Endothelial cell (in vitro differentiated cells): ENCODE measurements around the gene ZWILCH. TPM values are rescaled to one million over a fixed set of nuclear protein-coding genes. Genes with fewer than 3 reads are reported as not detected.

Experiments
- DNase-seq: peaks from one replicate; pipeline ENCODE4 v3.0.0; 2021; ENCODE audit warnings: low spot score
- H3K27ac Mint-ChIP-seq: one replicate; pipeline ENCODE4 v1.8.0; 2021; ENCODE audit warnings: mixed read lengths, inconsistent platforms; ENCODE audit not compliant: unreplicated experiment
- H3K27me3 Mint-ChIP-seq: one replicate; pipeline ENCODE4 v1.8.0; 2021; ENCODE audit warnings: mild to moderate bottlenecking, moderate library complexity, mixed read lengths, inconsistent platforms; ENCODE audit not compliant: unreplicated experiment
- H3K36me3 Mint-ChIP-seq: one replicate; pipeline ENCODE4 v1.8.0; 2021; ENCODE audit warnings: mild to moderate bottlenecking, low read depth, mixed read lengths, inconsistent platforms; ENCODE audit not compliant: unreplicated experiment
- H3K4me1 Mint-ChIP-seq: one replicate; pipeline ENCODE4 v1.8.0; 2021; ENCODE audit warnings: mild to moderate bottlenecking, mixed read lengths, inconsistent platforms; ENCODE audit not compliant: unreplicated experiment
- H3K4me3 Mint-ChIP-seq: one replicate; pipeline ENCODE4 v1.8.0; 2021; ENCODE audit warnings: mild to moderate bottlenecking, mixed read lengths, inconsistent platforms; ENCODE audit not compliant: unreplicated experiment
- H3K9me3 Mint-ChIP-seq: one replicate; pipeline ENCODE4 v1.8.0; 2021; ENCODE audit warnings: mixed read lengths, inconsistent platforms; ENCODE audit not compliant: unreplicated experiment
- CTCF ChIP-seq: fragments of 200-600 bp; sonication (generic); IDR thresholded peaks from one replicate; pipeline ENCODE4 v1.5.0; 2021; ENCODE audit warnings: antibody characterized with exemption; ENCODE audit not compliant: unreplicated experiment
- total RNA-seq: library from RNA; stranded (reverse); fragmentation: NEBNext Ultra II Directional; extraction: Animal tissue kit (Norgen Biotek cat#: 25700); gene quantifications from one replicate; pipeline ENCODE4 v1.2.1, GENCODE V29; 2021; ENCODE audit not compliant: unreplicated experiment

The ZWILCH gene
- total RNA-seq, 1 donor from 2014 or later, result 19.3 TPM

- peaks cover 18% of the 10 kb centered on the region for H3K27me3 Mint-ChIP-seq
- DNase-seq, result no peak
- no peak overlapping the region for H3K27ac Mint-ChIP-seq
- peaks cover 39% of the 10 kb centered on the region for H3K36me3 Mint-ChIP-seq
- H3K4me3 Mint-ChIP-seq, result peak overlapping the region; percentile 47
- peaks cover 4% of the 10 kb centered on the region for H3K4me1 Mint-ChIP-seq
- H3K9me3 Mint-ChIP-seq, result no peaks in the 10 kb centered on the region
- TF ChIP-seq CTCF, result no peak
Observed at GRCh38 chr15:66481107-66481856, 23.8 kb upstream of the ZWILCH start.

- Mint-ChIP-seq H3K27me3 (peaks cover 15% of the 10 kb centered on the region), H3K36me3 (peaks cover 41% of the 10 kb centered on the region), H3K4me3 (peak overlapping the region; percentile 14), H3K27ac (peak overlapping the region; percentile 27), H3K4me1 (no peaks in the 10 kb centered on the region), H3K9me3 (no peaks in the 10 kb centered on the region)
- no peak for DNase-seq
- TF ChIP-seq CTCF, result no peak
Observed at GRCh38 chr15:66482539-66482938, 22.6 kb upstream of the ZWILCH start.

- H3K4me3 Mint-ChIP-seq, result peak overlapping the region; percentile 80
- no peak for DNase-seq
- peaks cover 15% of the 10 kb centered on the region for H3K27me3 Mint-ChIP-seq
- no peak overlapping the region for H3K27ac Mint-ChIP-seq
- peaks cover 47% of the 10 kb centered on the region for H3K36me3 Mint-ChIP-seq
- H3K9me3 Mint-ChIP-seq, result no peaks in the 10 kb centered on the region
- H3K4me1 Mint-ChIP-seq, result no peaks in the 10 kb centered on the region
- no peak for TF ChIP-seq CTCF
Observed at GRCh38 chr15:66483131-66483566, 22.0 kb upstream of the ZWILCH start.

- H3K36me3 Mint-ChIP-seq, result peaks cover 57% of the 10 kb centered on the region
- TF ChIP-seq CTCF, result no peak
- peak overlapping the region; percentile 71 for H3K27ac Mint-ChIP-seq
- no peak for DNase-seq
- H3K4me3 Mint-ChIP-seq, result peak overlapping the region; percentile 47
- no peaks in the 10 kb centered on the region for H3K4me1 Mint-ChIP-seq
- peaks cover 11% of the 10 kb centered on the region for H3K27me3 Mint-ChIP-seq
- no peaks in the 10 kb centered on the region for H3K9me3 Mint-ChIP-seq
Observed at GRCh38 chr15:66484539-66485112, 20.5 kb upstream of the ZWILCH start.

GRCh38 chr15:66486887-66487286 lies 18.2 kb upstream of the ZWILCH start:
- H3K27me3 Mint-ChIP-seq, result peaks cover 9% of the 10 kb centered on the region
- peaks cover 61% of the 10 kb centered on the region for H3K36me3 Mint-ChIP-seq
- no peak overlapping the region for H3K27ac Mint-ChIP-seq
- no peaks in the 10 kb centered on the region for H3K4me1 Mint-ChIP-seq
- H3K4me3 Mint-ChIP-seq, result no peak overlapping the region
- TF ChIP-seq CTCF, result no peak
- no peak for DNase-seq
- H3K9me3 Mint-ChIP-seq, result no peaks in the 10 kb centered on the region
